Kidney (tissue), 14 donors: ENCODE results near the gene MED13. TPM values are rescaled to one million over a fixed set of nuclear protein-coding genes. Genes with fewer than 3 reads are reported as not detected.

ENCODE experiments used
- DNase-seq, 5 donors: peaks; one replicate each; pipeline ENCODE4 v3.0.0-alpha.2; 2013 to 2020
- FAIRE-seq: peaks from 2 replicates; lab custom pipeline; 2012; peaks lifted over from hg19 to GRCh38; lab: Jason Lieb, UNC
- H3K27ac ChIP-seq, 2 donors: one replicate each; pipeline ENCODE4 v1.7.0; 2013; ENCODE audit warnings: low read depth in 2 of 2, low read length in 2 of 2, inconsistent platforms in 1 of 2
- H3K27me3 ChIP-seq: one replicate; pipeline ENCODE4 v1.7.1; 2013; ENCODE audit warnings: low read length, inconsistent platforms; ENCODE audit not compliant: control insufficient read depth, insufficient read depth
- H3K36me3 ChIP-seq, 3 donors: one replicate each; pipeline versions ENCODE4 v1.7.0 to v1.7.1; 2013; ENCODE audit warnings: low read length in 3 of 3, control low read depth in 1 of 3, inconsistent platforms in 1 of 3; ENCODE audit not compliant: insufficient read depth in 3 of 3, control insufficient read depth in 2 of 3
- H3K4me1 ChIP-seq, 3 donors: one replicate each; pipeline versions ENCODE4 v1.7.0 to v1.7.1; 2013; ENCODE audit warnings: low read length in 3 of 3, inconsistent platforms in 1 of 3, low read depth in 1 of 3; ENCODE audit not compliant: control insufficient read depth in 2 of 3, insufficient read depth in 2 of 3
- H3K4me3 ChIP-seq, 3 donors: one replicate each; pipeline versions ENCODE4 v1.7.0 to v1.8.1; 2013; ENCODE audit warnings: low read length in 3 of 3, control low read depth in 1 of 3, inconsistent platforms in 1 of 3
- H3K9ac ChIP-seq, 3 donors: one replicate each; pipeline versions ENCODE4 v1.7.0 to v1.7.1; 2013; ENCODE audit warnings: low read length in 3 of 3, control low read depth in 1 of 3, inconsistent platforms in 1 of 3
- H3K9me3 ChIP-seq, 3 donors: one replicate each; pipeline versions ENCODE4 v1.7.0 to v1.7.1; 2013; ENCODE audit warnings: low read length in 3 of 3, control low read depth in 1 of 3, inconsistent platforms in 1 of 3; ENCODE audit not compliant: control insufficient read depth in 2 of 3, insufficient read depth in 1 of 3
- CTCF ChIP-seq: IDR thresholded peaks from 3 replicates; pipeline ENCODE4 v1.5.1; 2012; ENCODE audit warnings: mild to moderate bottlenecking, moderate library complexity, borderline replicate concordance; ENCODE audit not compliant: insufficient read depth; ENCODE audit errors: extremely low read depth
- intact Hi-C: fragments of 100-400 bp; cut with DNase I; formaldehyde crosslinking; loops from one replicate; pipeline ENCODE4 v1.11.1; 2022
- polyA plus RNA-seq: library from polyadenylated mRNA; stranded (reverse); fragments of 350-450 nt; fragmentation: Illumina TruSeq; extraction: RNeasy Lipid Tissue Mini Kit (QIAGEN cat#74804); gene quantifications from one replicate; pipeline ENCODE4 v1.2.3, GENCODE V29; 2014; ENCODE audit warnings: low read depth, low replicate concordance; ENCODE audit not compliant: insufficient read depth
- total RNA-seq: library from RNA; stranded (reverse); fragmentation: NEBNext Ultra II Directional; extraction: Animal tissue kit (Norgen Biotek cat#: 25700); gene quantifications from one replicate; pipeline ENCODE4 v1.2.1, GENCODE V29; 2021
- donor health status: control.
- donor health status: control.
- donor health status: control.
- donor health status: control.
- donor health status: control.
- donor health status: DM: yes; HTN: yes; CAD: no.
- donor health status: Normal renal cell carcinoma (clear cell type).

Gene MED13
- total and polyA plus RNA-seq, 2 donors from 2014 or later: 6.4 to 73.6 TPM

GRCh38 chr17:61907361-61907760, 157.7 kb downstream of the MED13 start:
- H3K36me3 ChIP-seq: peaks cover 13 to 18% (median 14%) of the 10 kb centered on the region in 3 donors
- H3K27me3 ChIP-seq: no peaks in the 10 kb centered on the region
- H3K4me3 ChIP-seq: no peak overlapping the region
- H3K27ac ChIP-seq: no peak overlapping the region
- no peak for DNase-seq
- no peaks in the 10 kb centered on the region for H3K9me3 ChIP-seq
- FAIRE-seq: no peak
- H3K4me1 ChIP-seq: no peaks in the 10 kb centered on the region
- no peak overlapping the region for H3K9ac ChIP-seq
- intact Hi-C loops: no loop called here
- no peak for TF ChIP-seq CTCF

GRCh38 chr17:61904094-61904710, 160.9 kb downstream of the MED13 start:
- FAIRE-seq (no peak), DNase-seq (no peak)
- H3K36me3 ChIP-seq: peaks cover 0 to 7% (median 5%) of the 10 kb centered on the region in 3 donors
- intact Hi-C loops: no loop called here
- no peaks in the 10 kb centered on the region for H3K4me1 ChIP-seq
- no peaks in the 10 kb centered on the region for H3K9me3 ChIP-seq
- H3K27me3 ChIP-seq: no peaks in the 10 kb centered on the region
- no peak for TF ChIP-seq CTCF
- H3K4me3 ChIP-seq: no peak overlapping the region
- no peak overlapping the region for H3K9ac ChIP-seq
- no peak overlapping the region for H3K27ac ChIP-seq

- H3K4me1 ChIP-seq: no peaks in the 10 kb centered on the region
- FAIRE-seq: no peak
- no peaks in the 10 kb centered on the region for H3K9me3 ChIP-seq
- no peak overlapping the region for H3K27ac ChIP-seq
- H3K27me3 ChIP-seq: no peaks in the 10 kb centered on the region
- H3K4me3 ChIP-seq: no peak overlapping the region
- peaks cover 0 to 7% (median 5%) of the 10 kb centered on the region in 3 donors for H3K36me3 ChIP-seq
- no peak overlapping the region for H3K9ac ChIP-seq
- DNase-seq: no peak
- intact Hi-C loops: no loop called here
- TF ChIP-seq CTCF: no peak
These were observed 161.8 kb downstream of the MED13 start for GRCh38 chr17:61903251-61903650.
